Activated naive CD4-positive, alpha-beta T cell treated with anti-CD3 and anti-CD28 coated beads for 36 hours (primary cell): ENCODE results near the gene SECISBP2L. TPM values are rescaled to one million over a fixed set of nuclear protein-coding genes. Genes with fewer than 3 reads are reported as not detected.

Source experiments
- CTCF ChIA-PET: fragments of 350-600 bp; sonication (Branson Sonifier 250); formaldehyde crosslinking; loops from one replicate; lab custom pipeline; 2021; ENCODE audit warnings: antibody characterized with exemption; lab: Charles Lee
- DNase-seq: peaks from one replicate; pipeline ENCODE4 v3.0.0-alpha.2; 2020
- H3K27ac Mint-ChIP-seq: one replicate; pipeline ENCODE4 v1.8.0; 2021; ENCODE audit warnings: mild to moderate bottlenecking, mixed read lengths
- H3K27me3 Mint-ChIP-seq: one replicate; pipeline ENCODE4 v1.8.0; 2021; ENCODE audit warnings: low read depth, mixed read lengths
- H3K36me3 Mint-ChIP-seq: one replicate; pipeline ENCODE4 v1.8.0; 2021; ENCODE audit warnings: low read depth, mixed read lengths
- H3K4me1 Mint-ChIP-seq: one replicate; pipeline ENCODE4 v1.8.0; 2021; ENCODE audit warnings: low read depth, mixed read lengths
- H3K4me3 Mint-ChIP-seq: one replicate; pipeline ENCODE4 v1.8.0; 2021; ENCODE audit warnings: mild to moderate bottlenecking, moderate library complexity, mixed read lengths
- H3K9me3 Mint-ChIP-seq: one replicate; pipeline ENCODE4 v1.8.0; 2021; ENCODE audit warnings: mixed read lengths
- intact Hi-C: fragments of 100-400 bp; cut with micrococcal nuclease; formaldehyde crosslinking; loops from one replicate; pipeline ENCODE4 v1.15.1; 2023
- total RNA-seq, 2 experiments: library from RNA; stranded (reverse); gene quantifications; one replicate each; pipeline ENCODE4 v1.2.3, GENCODE V29; 2021

SECISBP2L gene
- total RNA-seq, 2 experiments from 2014 or later, result 17.4 to 18.6 TPM

GRCh38 chr15:48987142-48987541 lies 59.1 kb downstream of the SECISBP2L start:
- H3K36me3 Mint-ChIP-seq, result peaks cover 2% of the 10 kb centered on the region
- CTCF ChIA-PET, result interaction anchor here (1.2 kb wide), 1 partner anchor 11 kb away, joined by 6 read pairs; no protein-coding TSS in a partner anchor
- no peaks in the 10 kb centered on the region for H3K4me1 Mint-ChIP-seq
- no peak overlapping the region for H3K4me3 Mint-ChIP-seq
- H3K27me3 Mint-ChIP-seq, result no peaks in the 10 kb centered on the region
- intact Hi-C loops, result no loop called here
- no peaks in the 10 kb centered on the region for H3K9me3 Mint-ChIP-seq
- no peak for DNase-seq
- H3K27ac Mint-ChIP-seq, result no peak overlapping the region

DNA sequence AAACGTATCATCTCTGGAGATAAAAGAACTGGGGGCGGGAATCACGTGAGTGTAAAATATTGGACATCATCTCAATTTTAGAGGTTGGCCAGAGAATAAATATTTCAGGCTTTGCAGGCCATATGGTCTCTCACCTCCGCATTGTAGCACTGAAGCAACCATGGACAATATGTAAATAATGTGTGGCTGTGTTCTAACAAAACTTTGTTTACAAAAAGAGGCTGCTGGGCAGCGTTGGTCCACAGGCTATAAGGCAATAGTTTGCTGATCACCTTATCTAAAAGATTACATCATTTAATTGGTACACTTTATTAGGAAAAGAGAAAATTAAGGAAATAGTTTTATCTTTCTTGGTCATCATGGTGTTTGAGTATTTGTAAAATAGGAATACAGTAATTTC lies 60.0 kb downstream of the SECISBP2L start:
- intact Hi-C loops, result no loop called here

DNA sequence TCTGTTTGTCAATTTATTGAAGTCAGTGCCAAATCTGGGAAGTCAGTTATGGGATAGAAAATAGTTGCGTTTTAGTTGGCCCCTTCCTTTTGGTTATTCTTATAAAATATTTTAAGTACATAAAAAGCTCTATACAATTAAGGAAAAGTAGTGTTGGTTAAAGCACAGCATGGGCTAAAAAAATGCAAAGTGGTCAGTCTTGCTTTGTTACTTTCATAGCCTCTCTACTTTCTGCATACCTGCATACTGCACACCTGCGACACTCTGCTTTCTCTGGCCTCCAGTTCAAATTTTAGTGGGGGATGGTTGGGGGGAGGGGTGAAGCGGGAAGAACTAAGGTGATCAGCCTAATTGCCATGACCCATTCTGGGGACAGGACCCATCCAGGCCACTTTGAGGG lies 60.7 kb downstream of the SECISBP2L start:
- intact Hi-C loops, result no loop called here
- DNase-seq, result no peak
- Mint-ChIP-seq H3K9me3 (no peaks in the 10 kb centered on the region), H3K4me1 (no peaks in the 10 kb centered on the region), H3K27me3 (peaks cover 6% of the 10 kb centered on the region), H3K36me3 (peaks cover 2% of the 10 kb centered on the region), H3K4me3 (no peak overlapping the region), H3K27ac (no peak overlapping the region)
- CTCF ChIA-PET, result interaction anchor here (1.5 to 1.8 kb wide), 2 partner anchors 10 to 22 kb away, joined by 4 to 9 read pairs; partner anchors contain the start of gene SHC4

More for the DNA sequence above, 60.0 kb downstream of the SECISBP2L start:
- CTCF ChIA-PET, result interaction anchor here (1.2 to 1.5 kb wide), 2 partner anchors 11 to 22 kb away, joined by 4 to 6 read pairs; partner anchors contain the start of gene SHC4
- Mint-ChIP-seq H3K36me3 (peaks cover 2% of the 10 kb centered on the region), H3K9me3 (no peaks in the 10 kb centered on the region), H3K27ac (no peak overlapping the region), H3K4me3 (no peak overlapping the region), H3K27me3 (peaks cover 4% of the 10 kb centered on the region), H3K4me1 (no peaks in the 10 kb centered on the region)
- no peak for DNase-seq

- Mint-ChIP-seq H3K9me3 (no peaks in the 10 kb centered on the region), H3K27ac (no peak overlapping the region), H3K4me1 (no peaks in the 10 kb centered on the region), H3K4me3 (no peak overlapping the region), H3K36me3 (no peaks in the 10 kb centered on the region), H3K27me3 (peaks cover 6% of the 10 kb centered on the region)
- intact Hi-C loops, result no loop called here
- DNase-seq, result no peak
- CTCF ChIA-PET, result interaction anchor here (1.8 kb wide), 1 partner anchor 9 kb away, joined by 9 read pairs; no protein-coding TSS in a partner anchor
These were observed 61.4 kb downstream of the SECISBP2L start for GRCh38 chr15:48984811-48985352.

GRCh38 chr15:48984021-48984710 lies 62.1 kb downstream of the SECISBP2L start:
- intact Hi-C loops, result no loop called here
- Mint-ChIP-seq H3K4me3 (no peak overlapping the region), H3K4me1 (no peaks in the 10 kb centered on the region), H3K27me3 (peaks cover 6% of the 10 kb centered on the region), H3K27ac (no peak overlapping the region), H3K36me3 (no peaks in the 10 kb centered on the region), H3K9me3 (no peaks in the 10 kb centered on the region)
- no peak for DNase-seq
- CTCF ChIA-PET, result interaction anchor here (1.8 kb wide), 1 partner anchor 8 kb away, joined by 9 read pairs; no protein-coding TSS in a partner anchor

- Mint-ChIP-seq H3K27me3 (peaks cover 6% of the 10 kb centered on the region), H3K27ac (no peak overlapping the region), H3K4me3 (no peak overlapping the region), H3K9me3 (no peaks in the 10 kb centered on the region), H3K4me1 (no peaks in the 10 kb centered on the region), H3K36me3 (no peaks in the 10 kb centered on the region)
- no peak for DNase-seq
- CTCF ChIA-PET, result no interaction called here
- intact Hi-C loops, result no loop called here
These were observed 62.9 kb downstream of the SECISBP2L start for GRCh38 chr15:48983300-48983699.

DNA sequence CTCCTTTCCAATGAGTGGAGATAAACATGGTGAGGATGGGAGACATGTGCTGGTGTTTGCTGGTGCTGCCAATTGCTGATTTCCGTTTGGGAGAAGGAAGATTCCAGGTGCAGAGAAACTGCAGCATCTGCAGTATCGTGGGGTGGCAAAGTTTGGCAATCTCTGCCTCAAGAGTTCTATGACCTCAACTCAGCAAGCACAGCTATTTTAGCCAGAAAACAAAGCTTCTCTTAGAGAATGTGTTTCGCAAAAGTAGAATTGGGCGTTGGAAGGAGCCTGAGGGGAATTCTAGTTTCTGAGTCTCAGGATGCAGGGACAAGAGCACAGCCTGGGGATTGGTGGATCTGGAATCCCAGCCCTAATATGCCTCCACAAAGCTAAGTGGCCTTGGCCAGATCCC lies 64.3 kb downstream of the SECISBP2L start:
- CTCF ChIA-PET, result no interaction called here
- H3K4me3 Mint-ChIP-seq, result no peak overlapping the region

DNA sequence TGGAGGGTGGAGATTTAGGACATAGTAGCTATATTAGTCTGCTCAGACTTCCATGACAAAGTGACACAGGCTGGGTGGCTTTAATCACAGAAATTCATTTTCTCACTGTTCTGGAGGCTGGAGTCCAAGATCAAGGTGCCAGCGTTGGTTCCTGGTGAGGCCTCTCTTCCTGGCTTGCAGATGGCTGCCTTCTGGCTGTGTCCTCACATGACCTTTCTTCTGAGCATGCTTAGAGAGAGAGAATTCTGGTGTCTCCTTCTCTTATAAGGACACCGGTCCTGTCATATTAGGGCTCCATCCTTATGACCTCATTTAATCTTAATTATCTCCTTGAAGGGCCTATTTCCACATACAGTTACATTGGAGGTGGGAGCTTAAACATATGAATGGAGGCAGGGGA lies 67.6 kb downstream of the SECISBP2L start:
- Mint-ChIP-seq H3K4me1 (no peaks in the 10 kb centered on the region), H3K36me3 (no peaks in the 10 kb centered on the region), H3K27ac (no peak overlapping the region), H3K4me3 (no peak overlapping the region), H3K27me3 (peaks cover 17% of the 10 kb centered on the region), H3K9me3 (no peaks in the 10 kb centered on the region)
- CTCF ChIA-PET, result no interaction called here
- DNase-seq, result no peak
- intact Hi-C loops, result no loop called here

More for the DNA sequence above, 64.3 kb downstream of the SECISBP2L start:
- H3K4me1 Mint-ChIP-seq, result no peaks in the 10 kb centered on the region
- peaks cover 11% of the 10 kb centered on the region for H3K27me3 Mint-ChIP-seq
- no peak for DNase-seq
- no peaks in the 10 kb centered on the region for H3K36me3 Mint-ChIP-seq
- H3K27ac Mint-ChIP-seq, result no peak overlapping the region
- H3K9me3 Mint-ChIP-seq, result no peaks in the 10 kb centered on the region
- intact Hi-C loops, result no loop called here

GRCh38 chr15:48976444-48977088 lies 69.7 kb downstream of the SECISBP2L start:
- H3K4me1 Mint-ChIP-seq, result no peaks in the 10 kb centered on the region
- H3K36me3 Mint-ChIP-seq, result no peaks in the 10 kb centered on the region
- CTCF ChIA-PET, result interaction anchor here (1.1 to 4.0 kb wide), 14 partner anchors 8 to 642 kb away, joined by 3 to 61 read pairs (median 6); partner anchors contain the start of gene SHC4
- H3K27ac Mint-ChIP-seq, result no peak overlapping the region
- peak overlapping the region; percentile 39 for H3K4me3 Mint-ChIP-seq
- intact Hi-C loops, result no loop called here
- H3K9me3 Mint-ChIP-seq, result no peaks in the 10 kb centered on the region
- H3K27me3 Mint-ChIP-seq, result peaks cover 15% of the 10 kb centered on the region
- DNase-seq, result no peak

- Mint-ChIP-seq H3K4me3 (peak overlapping the region; percentile 39), H3K27me3 (peaks cover 14% of the 10 kb centered on the region), H3K27ac (no peak overlapping the region), H3K9me3 (no peaks in the 10 kb centered on the region), H3K36me3 (no peaks in the 10 kb centered on the region), H3K4me1 (no peaks in the 10 kb centered on the region)
- DNase-seq, result peak; percentile 80
- CTCF ChIA-PET, result interaction anchor here (0.6 to 4.0 kb wide), 36 partner anchors 9 to 641 kb away, joined by 3 to 61 read pairs (median 4); partner anchors contain the start of genes EID1 and SHC4
- intact Hi-C loops, result loop anchor here (1.0 kb wide), 1 partner anchor 113 kb away; no protein-coding TSS in a partner anchor
These were observed 70.5 kb downstream of the SECISBP2L start for GRCh38 chr15:48975472-48976419.

GRCh38 chr15:48974882-48975281 lies 71.4 kb downstream of the SECISBP2L start:
- Mint-ChIP-seq H3K27me3 (peaks cover 12% of the 10 kb centered on the region), H3K36me3 (no peaks in the 10 kb centered on the region), H3K4me1 (no peaks in the 10 kb centered on the region), H3K9me3 (no peaks in the 10 kb centered on the region), H3K27ac (no peak overlapping the region), H3K4me3 (peak overlapping the region; percentile 35)
- CTCF ChIA-PET, result interaction anchor here (0.6 to 4.0 kb wide), 19 partner anchors 10 to 447 kb away, joined by 3 to 61 read pairs (median 4); partner anchors contain the start of gene SHC4
- no peak for DNase-seq
- intact Hi-C loops, result loop anchor here (1.0 kb wide), 1 partner anchor 113 kb away; no protein-coding TSS in a partner anchor
